Endothelial cell of umbilical vein (primary cell): ENCODE measurements around the gene GAP43. TPM values are rescaled to one million over a fixed set of nuclear protein-coding genes. Genes with fewer than 3 reads are reported as not detected.

ENCODE experiments used
- BruUV-seq: library from RNA; stranded (reverse); fragments of 400-500 nt; replicated peaks from 2 replicates; lab custom pipeline; 2021; lab: Mats Ljungman, UMichigan
- CTCF ChIA-PET: fragments of 300-600, 350-600 bp; sonication (Branson Sonifier 250); formaldehyde crosslinking; loops from one replicate; lab custom pipeline; 2021; ENCODE audit warnings: antibody characterized with exemption, inconsistent platforms; lab: Charles Lee
- POLR2A ChIA-PET: fragments of 300-600, 350-600 bp; sonication (Branson Sonifier 250); formaldehyde crosslinking; loops from one replicate; lab custom pipeline; 2021; ENCODE audit warnings: antibody characterized with exemption, inconsistent platforms; lab: Charles Lee
- DNase-seq: peaks from one replicate; pipeline ENCODE4 v3.0.0-alpha.2; 2011; ENCODE audit warnings: low read depth, low spot score
- FAIRE-seq: peaks from 2 replicates; lab custom pipeline; 2011; peaks lifted over from hg19 to GRCh38; lab: Jason Lieb, UNC
- H2AFZ ChIP-seq: 2 replicates; pipeline ENCODE4 v1.6.0; 2012; ENCODE audit warnings: low read depth, low read length, control low read depth, inconsistent platforms
- H3K27ac ChIP-seq: 2 replicates; pipeline ENCODE4 v1.5.1; 2011; ENCODE audit warnings: low read depth, mild to moderate bottlenecking, control low read depth, low read length, moderate library complexity; ENCODE audit not compliant: insufficient read depth
- H3K27me3 ChIP-seq, 2 experiments: 2 replicates each; pipeline versions ENCODE4 v1.6.0 to v1.6.1; 2011; ENCODE audit warnings: low read length in 2 of 2, mixed read lengths in 1 of 2; ENCODE audit not compliant: control insufficient read depth in 2 of 2, insufficient read depth in 2 of 2
- H3K36me3 ChIP-seq, 2 experiments: 2 replicates in 1 of 2; 3 replicates in 1 of 2; pipeline ENCODE4 v1.5.1; 2011; ENCODE audit warnings: low read length in 2 of 2, mild to moderate bottlenecking in 1 of 2, moderate library complexity in 1 of 2; ENCODE audit not compliant: control insufficient read depth in 2 of 2, insufficient read depth in 2 of 2; ENCODE audit errors: extremely low read depth in 1 of 2
- H3K4me1 ChIP-seq: 3 replicates; pipeline ENCODE4 v1.5.1; 2011; ENCODE audit warnings: mild to moderate bottlenecking, low read length; ENCODE audit not compliant: control insufficient read depth, insufficient read depth; ENCODE audit errors: extremely low read depth
- H3K4me2 ChIP-seq: 2 replicates; pipeline ENCODE4 v1.6.1; 2011; ENCODE audit warnings: low read length, control low read depth, mixed read lengths; ENCODE audit not compliant: insufficient read depth
- H3K4me3 ChIP-seq, 3 experiments: fragments of 200-600 bp in 1 of 3; sonication (generic), shearing (Covaris generic) in 1 of 3; replicated peaks in 1 of 3; 2 replicates each; pipeline ENCODE4 v1.5.1; 2011 to 2016; ENCODE audit warnings: control low read depth in 3 of 3, low read length in 3 of 3, mild to moderate bottlenecking in 2 of 3, inconsistent platforms in 1 of 3, low read depth in 1 of 3, moderate library complexity in 1 of 3; ENCODE audit not compliant: insufficient read depth in 1 of 3
- H3K79me2 ChIP-seq: 2 replicates; pipeline ENCODE4 v1.6.0; 2012; ENCODE audit warnings: low read length, inconsistent platforms; ENCODE audit not compliant: control insufficient read depth, insufficient read depth
- H3K9ac ChIP-seq: replicated peaks from 2 replicates; pipeline ENCODE3; 2011; ENCODE audit warnings: low read length, control low read depth; ENCODE audit not compliant: insufficient read depth; ENCODE audit errors: extremely low read depth
- H3K9me1 ChIP-seq: replicated peaks from 3 replicates; pipeline ENCODE4 v1.6.0; 2011; ENCODE audit warnings: mild to moderate bottlenecking, low read length; ENCODE audit not compliant: control insufficient read depth, insufficient read depth; ENCODE audit errors: extremely low read depth
- H3K9me3 ChIP-seq: replicated peaks from 2 replicates; pipeline ENCODE4 v1.5.1; 2012; ENCODE audit warnings: low read length, inconsistent platforms; ENCODE audit not compliant: control insufficient read depth, insufficient read depth
- H4K20me1 ChIP-seq: replicated peaks from 2 replicates; pipeline ENCODE3; 2011; ENCODE audit warnings: mild to moderate bottlenecking, low read length; ENCODE audit not compliant: control insufficient read depth, insufficient read depth; ENCODE audit errors: extremely low read depth
- EZH2 ChIP-seq: IDR thresholded peaks from 2 replicates; pipeline ENCODE4 v1.6.1; 2012; ENCODE audit warnings: borderline replicate concordance, low read depth, mild to moderate bottlenecking, moderate library complexity, low read length, inconsistent platforms; ENCODE audit not compliant: severe bottlenecking
- FOS ChIP-seq: IDR thresholded peaks from 2 replicates; pipeline ENCODE4 v1.6.1; 2011; ENCODE audit warnings: mild to moderate bottlenecking, low read length, moderate library complexity, borderline replicate concordance; ENCODE audit not compliant: insufficient read depth
- GATA2 ChIP-seq: IDR thresholded peaks from 2 replicates; pipeline ENCODE4 v1.7.0; 2011; ENCODE audit warnings: low read depth, mild to moderate bottlenecking, moderate library complexity, mixed read lengths, low read length; ENCODE audit not compliant: insufficient read length, insufficient read depth
- JUN ChIP-seq: IDR thresholded peaks from 2 replicates; pipeline ENCODE4 v1.6.1; 2011; ENCODE audit warnings: borderline replicate concordance, low read depth; ENCODE audit not compliant: insufficient read length, insufficient read depth
- MYC ChIP-seq: IDR thresholded peaks from one replicate; pipeline ENCODE4 v1.6.1; 2011; ENCODE audit warnings: mild to moderate bottlenecking, low read depth, low read length
- POLR2A ChIP-seq: IDR thresholded peaks from 2 replicates; pipeline ENCODE4 v1.6.1; 2012; ENCODE audit warnings: low read depth, mild to moderate bottlenecking, control low read depth, low read length
- POLR2AphosphoS5 ChIP-seq: IDR thresholded peaks from 2 replicates; pipeline ENCODE4 v1.6.1; 2012; ENCODE audit warnings: low read depth, mild to moderate bottlenecking, control low read depth, low read length, moderate library complexity; ENCODE audit not compliant: insufficient read depth
- dilution Hi-C: fragments of 300-500 bp; cut with MboI; formaldehyde crosslinking; loops from one replicate; pipeline ENCODE4 v1.15.0; 2019; ENCODE audit warnings: low sequenced_read_pairs; ENCODE audit not compliant: extremely low pct_ligation_motif_present
- intact Hi-C: fragments of 100-400 bp; cut with micrococcal nuclease; formaldehyde crosslinking; loops from one replicate; pipeline ENCODE4 v1.10.0; 2022
- polyA plus RNA-seq, 4 experiments: library from polyadenylated mRNA; depleted of rRNA in 3 of 4; stranded (reverse) in 3 of 4; unstranded in 1 of 4; fragments of >200 nt; gene quantifications; 2 replicates each; pipeline versions ENCODE4 v1.2.1 to v1.2.3, GENCODE V29; 2011 to 2012; ENCODE audit warnings: missing spikeins in 1 of 4
- total RNA-seq: library from RNA; stranded (reverse); gene quantifications from 2 replicates; pipeline ENCODE4 v1.2.3, GENCODE V29; 2021
- TF ChIP-seq, protein P1 (sequence below): IDR thresholded peaks from 2 replicates; pipeline ENCODE4 v1.6.1; 2011; ENCODE audit not compliant: insufficient read depth, insufficient read length
- TF ChIP-seq, protein P2 (sequence below), 2 donors: IDR thresholded peaks; 1 replicate in 1 of 2; 2 replicates in 1 of 2; pipeline ENCODE4 v1.5.1; 2011; ENCODE audit warnings: low read length in 2 of 2, mild to moderate bottlenecking in 2 of 2, moderate library complexity in 2 of 2, control low read depth in 1 of 2, inconsistent platforms in 1 of 2, low read depth in 1 of 2; ENCODE audit not compliant: insufficient read depth in 1 of 2; ENCODE audit errors: extremely low read depth in 1 of 2

Gene GAP43
- total and polyA plus RNA-seq, 2 donors (not counting 3 experiments of a cell fraction or from before 2014, with no cell fraction given) = 0.06 TPM; not detected in 1

DNA sequence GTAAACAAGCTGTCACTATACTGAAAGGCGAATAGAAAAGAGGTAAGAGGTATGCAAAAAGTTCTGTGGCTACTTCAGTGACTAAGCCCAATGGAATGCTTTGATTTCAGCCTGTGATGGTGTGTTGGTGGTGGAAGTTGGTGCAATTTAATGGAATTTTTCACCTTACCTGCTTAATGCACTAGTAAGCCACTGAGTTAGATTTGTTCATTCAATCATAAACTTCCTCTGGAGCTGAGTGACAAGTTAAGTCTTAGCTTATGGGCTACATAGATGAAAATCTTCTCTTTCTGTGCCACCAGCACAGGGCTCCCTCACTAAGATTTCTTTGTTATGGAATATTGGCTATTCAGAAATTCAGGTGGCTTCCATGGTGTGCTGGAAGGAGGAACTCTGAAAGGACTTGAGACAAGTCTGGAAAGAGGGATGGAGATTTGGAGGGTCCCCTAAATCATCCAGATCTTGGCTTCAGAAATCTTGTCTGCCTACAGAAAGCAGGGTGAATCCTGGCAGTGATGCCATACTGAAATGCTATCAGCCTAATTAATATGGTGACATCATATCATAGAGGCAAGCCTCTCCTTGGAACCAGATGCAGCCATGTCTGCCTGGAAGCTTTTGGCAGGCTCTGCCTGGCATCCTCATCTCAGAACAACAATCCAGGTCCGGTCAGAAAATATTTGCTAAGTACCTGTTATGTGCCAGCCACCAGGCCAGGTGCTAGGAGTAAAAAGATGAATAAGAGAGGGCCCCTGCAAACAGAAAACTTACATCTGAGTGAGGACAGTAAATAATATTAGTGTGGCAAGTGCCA, 8.1 kb upstream of the GAP43 start:
- no peaks in the 10 kb centered on the region for H3K27me3 ChIP-seq
- FAIRE-seq = no peak
- no TSS peak for BruUV-seq

More for the DNA sequence above, 8.1 kb upstream of the GAP43 start:
- H3K9me1 ChIP-seq = no peaks in the 10 kb centered on the region
- H3K79me2 ChIP-seq = no peaks in the 10 kb centered on the region
- H3K9me3 ChIP-seq = no peaks in the 10 kb centered on the region
- intact Hi-C loops = no loop called here
- DNase-seq = no peak
- no peak overlapping the region for H2AFZ ChIP-seq
- H3K4me2 ChIP-seq = no peak overlapping the region
- no peaks in the 10 kb centered on the region for H3K36me3 ChIP-seq
- no peak overlapping the region for H3K27ac ChIP-seq
- H3K9ac ChIP-seq = no peak overlapping the region
- no peaks in the 10 kb centered on the region for H3K4me1 ChIP-seq
- H4K20me1 ChIP-seq = no peaks in the 10 kb centered on the region
- POLR2A ChIA-PET = no interaction called here
- no peak overlapping the region for H3K4me3 ChIP-seq
- TF ChIP-seq GATA2 = no peak
- TF ChIP-seq POLR2A = no peak
- no peak for TF ChIP-seq POLR2AphosphoS5
- no peak for TF ChIP-seq MYC
- TF ChIP-seq, protein P1, sequence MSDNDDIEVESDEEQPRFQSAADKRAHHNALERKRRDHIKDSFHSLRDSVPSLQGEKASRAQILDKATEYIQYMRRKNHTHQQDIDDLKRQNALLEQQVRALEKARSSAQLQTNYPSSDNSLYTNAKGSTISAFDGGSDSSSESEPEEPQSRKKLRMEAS = no peak
- no peak for TF ChIP-seq FOS
- TF ChIP-seq, protein P2, sequence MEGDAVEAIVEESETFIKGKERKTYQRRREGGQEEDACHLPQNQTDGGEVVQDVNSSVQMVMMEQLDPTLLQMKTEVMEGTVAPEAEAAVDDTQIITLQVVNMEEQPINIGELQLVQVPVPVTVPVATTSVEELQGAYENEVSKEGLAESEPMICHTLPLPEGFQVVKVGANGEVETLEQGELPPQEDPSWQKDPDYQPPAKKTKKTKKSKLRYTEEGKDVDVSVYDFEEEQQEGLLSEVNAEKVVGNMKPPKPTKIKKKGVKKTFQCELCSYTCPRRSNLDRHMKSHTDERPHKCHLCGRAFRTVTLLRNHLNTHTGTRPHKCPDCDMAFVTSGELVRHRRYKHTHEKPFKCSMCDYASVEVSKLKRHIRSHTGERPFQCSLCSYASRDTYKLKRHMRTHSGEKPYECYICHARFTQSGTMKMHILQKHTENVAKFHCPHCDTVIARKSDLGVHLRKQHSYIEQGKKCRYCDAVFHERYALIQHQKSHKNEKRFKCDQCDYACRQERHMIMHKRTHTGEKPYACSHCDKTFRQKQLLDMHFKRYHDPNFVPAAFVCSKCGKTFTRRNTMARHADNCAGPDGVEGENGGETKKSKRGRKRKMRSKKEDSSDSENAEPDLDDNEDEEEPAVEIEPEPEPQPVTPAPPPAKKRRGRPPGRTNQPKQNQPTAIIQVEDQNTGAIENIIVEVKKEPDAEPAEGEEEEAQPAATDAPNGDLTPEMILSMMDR (IDR thresholded peaks at IDR 0.05; ENCODE audit: extremely low read depth in 1 of 2, insufficient read depth in 1 of 2, low read depth in 1 of 2, low read length in 2 of 2) = no peak
- TF ChIP-seq EZH2 = no peak
- no peak for TF ChIP-seq JUN
- dilution Hi-C loops = no loop called here
- CTCF ChIA-PET = no interaction called here
